PFSK-1 (cell line): Measurements from ENCODE around the gene BCORL1.

ENCODE experiments used
- FOXP2 ChIP-seq: optimal IDR thresholded peaks from 2 replicates; pipeline ENCODE3; 2011; ENCODE audit warnings: borderline replicate concordance, control low read depth, inconsistent platforms; ENCODE audit not compliant: insufficient read depth; ENCODE audit errors: extremely low read length, extremely low read depth
- POLR2AphosphoS5 ChIP-seq: IDR thresholded peaks from 2 replicates; pipeline ENCODE4 v1.6.1; 2012; ENCODE audit warnings: low read depth, mild to moderate bottlenecking, control low read depth, low read length, moderate library complexity
- REST ChIP-seq, 2 experiments: IDR thresholded peaks; 2 replicates each; pipeline versions ENCODE4 v1.6.1 to v1.8.0; 2011 to 2012; ENCODE audit warnings: low read depth in 2 of 2, low read length in 2 of 2, control low read depth in 1 of 2, inconsistent platforms in 1 of 2, mild to moderate bottlenecking in 1 of 2, moderate library complexity in 1 of 2; ENCODE audit not compliant: insufficient read depth in 1 of 2
- SIN3A ChIP-seq: IDR thresholded peaks from 2 replicates; pipeline ENCODE4 v1.6.1; 2012; ENCODE audit warnings: mild to moderate bottlenecking, low read length, moderate library complexity, borderline replicate concordance; ENCODE audit not compliant: insufficient read depth
- TAF1 ChIP-seq: IDR thresholded peaks from 2 replicates; pipeline ENCODE4 v1.6.1; 2012; ENCODE audit warnings: low read length, control low read depth, borderline replicate concordance; ENCODE audit not compliant: insufficient read depth

BCORL1 gene

GRCh38 chrX:130014770-130015169 is 32.3 kb downstream of the BCORL1 start:
- no peak for TF ChIP-seq TAF1
- TF ChIP-seq FOXP2: no peak
- no peak for TF ChIP-seq POLR2AphosphoS5
- TF ChIP-seq REST (IDR thresholded peaks at IDR 0.05; ENCODE audit: insufficient read depth in 1 of 2, low read depth in 2 of 2, low read length in 2 of 2): no peak
- TF ChIP-seq SIN3A: no peak

- TF ChIP-seq POLR2AphosphoS5 (no peak), SIN3A (no peak), FOXP2 (no peak), TAF1 (no peak), REST (IDR thresholded peaks at IDR 0.05; ENCODE audit: insufficient read depth in 1 of 2, low read depth in 2 of 2, low read length in 2 of 2) (no peak)
Measured at GRCh38 chrX:130015181-130015580, 32.7 kb downstream of the BCORL1 start.

GRCh38 chrX:130018143-130018542 is 35.7 kb downstream of the BCORL1 start:
- TF ChIP-seq REST (IDR thresholded peaks at IDR 0.05; ENCODE audit: insufficient read depth in 1 of 2, low read depth in 2 of 2, low read length in 2 of 2) (no peak), SIN3A (no peak), FOXP2 (no peak), TAF1 (no peak), POLR2AphosphoS5 (no peak)

- no peak for TF ChIP-seq TAF1
- TF ChIP-seq POLR2AphosphoS5: no peak
- TF ChIP-seq FOXP2: no peak
- no peak for TF ChIP-seq SIN3A
- TF ChIP-seq REST (IDR thresholded peaks at IDR 0.05; ENCODE audit: insufficient read depth in 1 of 2, low read depth in 2 of 2, low read length in 2 of 2): no peak
Measured at GRCh38 chrX:130020661-130021324, 38.4 kb downstream of the BCORL1 start.

- TF ChIP-seq POLR2AphosphoS5 (no peak), TAF1 (no peak), SIN3A (no peak), REST (IDR thresholded peaks at IDR 0.05; ENCODE audit: insufficient read depth in 1 of 2, low read depth in 2 of 2, low read length in 2 of 2) (no peak), FOXP2 (no peak)
Measured at GRCh38 chrX:130024127-130024526, 41.7 kb downstream of the BCORL1 start.
